DMS53 treated with DMSO at 0.1 percent for 48 hours (cell line): Measurements from ENCODE around the gene ANKRD22.

ENCODE experiments used
- DNase-seq: peaks from one replicate; lab custom pipeline; 2025; ENCODE audit not compliant: unreplicated experiment; lab: John Stamatoyannopoulos, UW

The ANKRD22 gene

GRCh38 chr10:88802523-88803285 is 48.9 kb downstream of the ANKRD22 start, which contains the start of gene LIPM:
LIPM (plus strand) TSS chr10:88802730; CDS start chr10:88802897, 167 bp downstream.
- no peak for DNase-seq

- no peak for DNase-seq
Observed at GRCh38 chr10:88800152-88801125, 51.2 kb downstream of the ANKRD22 start.

- DNase-seq, result no peak
Observed at GRCh38 chr10:88794731-88795130, 56.9 kb downstream of the ANKRD22 start.

GRCh38 chr10:88793712-88794299 is 57.8 kb downstream of the ANKRD22 start:
- DNase-seq, result no peak

GRCh38 chr10:88792661-88793060 is 59.0 kb downstream of the ANKRD22 start:
- no peak for DNase-seq

- DNase-seq, result no peak
Observed at GRCh38 chr10:88791924-88792323, 59.7 kb downstream of the ANKRD22 start.

- no peak for DNase-seq
Observed at GRCh38 chr10:88788924-88789323, 62.7 kb downstream of the ANKRD22 start.

GRCh38 chr10:88787463-88787862 is 64.2 kb downstream of the ANKRD22 start:
- no peak for DNase-seq

GRCh38 chr10:88786032-88786770 is 65.4 kb downstream of the ANKRD22 start:
- DNase-seq, result no peak

GRCh38 chr10:88783724-88784123 is 67.9 kb downstream of the ANKRD22 start:
- no peak for DNase-seq

- no peak for DNase-seq
Observed at GRCh38 chr10:88782222-88782621, 69.4 kb downstream of the ANKRD22 start.

GRCh38 chr10:88781206-88781605 is 70.4 kb downstream of the ANKRD22 start:
- DNase-seq, result no peak
